SK-N-SH (cell line): ENCODE data around the gene ATP6V1C2. TPM values are rescaled to one million over a fixed set of nuclear protein-coding genes. Genes with fewer than 3 reads are reported as not detected.

Experiments used
- CTCF ChIA-PET: fragments of 300-600, 350-600 bp; formaldehyde crosslinking; extraction: SDS; loops from one replicate; lab custom pipeline; 2021; lab: Yijun Ruan, JAX
- POLR2A ChIA-PET: fragments of 350-600 bp; sonication (Branson Sonifier 250); formaldehyde crosslinking; extraction: SDS; loops from one replicate; lab custom pipeline; 2020; ENCODE audit warnings: antibody characterized with exemption, inconsistent platforms; lab: Yijun Ruan, JAX
- DNase-seq: peaks from one replicate; pipeline ENCODE4 v3.0.0; 2012
- H2AFZ ChIP-seq: fragments of 200-600 bp; sonication (generic); 2 replicates; pipeline ENCODE4 v1.8.1; 2016; ENCODE audit warnings: antibody characterized with exemption, mild to moderate bottlenecking, low read depth
- H3F3A ChIP-seq: fragments of 200-600 bp; sonication (generic); replicated peaks from 2 replicates; pipeline ENCODE3; 2016; ENCODE audit warnings: antibody characterized with exemption, mild to moderate bottlenecking; ENCODE audit not compliant: insufficient read depth
- H3K27ac ChIP-seq, 2 experiments: fragments of 200-500 bp in 1 of 2; fragments of 200-600 bp in 1 of 2; sonication (Bioruptor generic) in 1 of 2; sonication (generic), shearing (Covaris generic) in 1 of 2; 2 replicates each; pipeline versions ENCODE4 v1.5.1 to v1.6.1; 2014 to 2016; ENCODE audit warnings: low read depth in 2 of 2, inconsistent platforms in 1 of 2, low read length in 1 of 2, mild to moderate bottlenecking in 1 of 2, mixed read lengths in 1 of 2
- H3K27me3 ChIP-seq: fragments of 200-600 bp; sonication (generic), shearing (Covaris generic); 2 replicates; pipeline ENCODE4 v1.6.1; 2016; ENCODE audit warnings: mixed run types; ENCODE audit not compliant: insufficient read depth
- H3K36me3 ChIP-seq, 2 experiments: fragments of 200-500 bp in 1 of 2; fragments of 200-600 bp in 1 of 2; sonication (Bioruptor generic) in 1 of 2; sonication (generic) in 1 of 2; replicated peaks in 1 of 2; 2 replicates each; pipeline versions ENCODE3 to v1.5.1; 2014 to 2016; ENCODE audit warnings: low read length in 1 of 2, mild to moderate bottlenecking in 1 of 2; ENCODE audit not compliant: insufficient read depth in 2 of 2, control insufficient read depth in 1 of 2
- H3K4me1 ChIP-seq, 2 experiments: fragments of 200-500 bp in 1 of 2; fragments of 200-600 bp in 1 of 2; sonication (Bioruptor generic) in 1 of 2; sonication (generic), shearing (Covaris generic) in 1 of 2; 2 replicates each; pipeline versions ENCODE4 v1.5.1 to v1.6.1; 2014 to 2016; ENCODE audit warnings: low read depth in 1 of 2, low read length in 1 of 2, mixed run types in 1 of 2; ENCODE audit not compliant: insufficient read depth in 2 of 2, control insufficient read depth in 1 of 2
- H3K4me2 ChIP-seq: fragments of 200-600 bp; sonication (generic), shearing (Covaris generic); 2 replicates; pipeline ENCODE4 v1.6.1; 2017; ENCODE audit warnings: mixed run types
- H3K4me3 ChIP-seq, 2 experiments: fragments of 200-500 bp in 1 of 2; fragments of 200-600 bp in 1 of 2; sonication (Bioruptor generic) in 1 of 2; sonication (generic), shearing (Covaris generic) in 1 of 2; 2 replicates each; pipeline versions ENCODE4 v1.5.1 to v1.8.1; 2014 to 2016; ENCODE audit warnings: low read depth in 2 of 2, inconsistent platforms in 1 of 2, low read length in 1 of 2, mild to moderate bottlenecking in 1 of 2, mixed read lengths in 1 of 2, moderate library complexity in 1 of 2
- H3K79me2 ChIP-seq: fragments of 200-600 bp; sonication (generic); 2 replicates; pipeline ENCODE4 v1.8.1; 2017; ENCODE audit warnings: mild to moderate bottlenecking; ENCODE audit not compliant: insufficient read depth
- H3K9ac ChIP-seq: fragments of 200-600 bp; sonication (generic); 2 replicates; pipeline ENCODE4 v1.6.1; 2017; ENCODE audit warnings: mixed run types
- H3K9me2 ChIP-seq: fragments of 200-600 bp; sonication (generic); 2 replicates; pipeline ENCODE4 v1.6.1; 2017; ENCODE audit warnings: mixed run types
- H3K9me3 ChIP-seq: fragments of 200-600 bp; sonication (generic); 2 replicates; pipeline ENCODE4 v1.6.1; 2017; ENCODE audit warnings: mixed run types, mild to moderate bottlenecking, moderate library complexity
- H4K20me1 ChIP-seq: fragments of 200-600 bp; sonication (generic); 2 replicates; pipeline ENCODE4 v1.6.1; 2017; ENCODE audit warnings: mild to moderate bottlenecking, mixed run types; ENCODE audit not compliant: insufficient read depth
- CTCF ChIP-seq: fragments of 200-600 bp; sonication (generic); IDR thresholded peaks from 2 replicates; pipeline ENCODE4 v1.6.1; 2017; ENCODE audit warnings: antibody characterized with exemption, mild to moderate bottlenecking, moderate library complexity
- ELF1 ChIP-seq: IDR thresholded peaks from 2 replicates; pipeline ENCODE4 v1.4.0; 2012
- FOSL2 ChIP-seq: IDR thresholded peaks from 2 replicates; pipeline ENCODE4 v1.4.0; 2012; ENCODE audit warnings: low read depth, mild to moderate bottlenecking, moderate library complexity, borderline replicate concordance
- FOXJ3 ChIP-seq: sonication (generic); formaldehyde crosslinking; IDR thresholded peaks from 2 replicates; pipeline ENCODE4 v1.5.1; 2020; ENCODE audit warnings: mild to moderate bottlenecking, missing genetic modification reagents
- FOXM1 ChIP-seq: IDR thresholded peaks from 2 replicates; pipeline ENCODE4 v1.4.0; 2012; ENCODE audit warnings: low read depth, mild to moderate bottlenecking
- JUND ChIP-seq: IDR thresholded peaks from 2 replicates; pipeline ENCODE4 v1.4.0; 2012
- MAX ChIP-seq: IDR thresholded peaks from 2 replicates; pipeline ENCODE4 v1.4.0; 2012; ENCODE audit warnings: low read depth
- MXI1 ChIP-seq: IDR thresholded peaks from 2 replicates; pipeline ENCODE4 v1.6.1; 2012; ENCODE audit warnings: mild to moderate bottlenecking, low read depth, low read length, improper control_type of control experiment
- NFIC ChIP-seq: IDR thresholded peaks from 2 replicates; pipeline ENCODE4 v1.4.0; 2012; ENCODE audit warnings: borderline replicate concordance
- NRF1 ChIP-seq: IDR thresholded peaks from 2 replicates; pipeline ENCODE4 v1.6.1; 2012; ENCODE audit warnings: low read depth, mild to moderate bottlenecking, low read length
- PBX3 ChIP-seq: IDR thresholded peaks from 2 replicates; pipeline ENCODE4; 2012
- POLR2AphosphoS5 ChIP-seq: IDR thresholded peaks from 2 replicates; pipeline ENCODE4 v1.6.1; 2012; ENCODE audit warnings: low read depth, low read length
- RXRA ChIP-seq: IDR thresholded peaks from 2 replicates; pipeline ENCODE4 v1.4.0; 2012; ENCODE audit warnings: low read depth, mild to moderate bottlenecking, borderline replicate concordance
- SIN3A ChIP-seq: IDR thresholded peaks from 2 replicates; pipeline ENCODE4 v1.6.1; 2012; ENCODE audit warnings: low read depth, mild to moderate bottlenecking, low read length, moderate library complexity, borderline replicate concordance
- SMC3 ChIP-seq: IDR thresholded peaks from 2 replicates; pipeline ENCODE4 v1.6.1; 2012; ENCODE audit warnings: low read depth, low read length, improper control_type of control experiment
- TAF1 ChIP-seq: IDR thresholded peaks from 2 replicates; pipeline ENCODE4 v1.6.1; 2012; ENCODE audit warnings: low read depth, mild to moderate bottlenecking, low read length, moderate library complexity, borderline replicate concordance
- TCF12 ChIP-seq: IDR thresholded peaks from 2 replicates; pipeline ENCODE4 v1.4.0; 2012
- TEAD4 ChIP-seq: IDR thresholded peaks from 2 replicates; pipeline ENCODE4 v1.4.0; 2012; ENCODE audit warnings: mild to moderate bottlenecking, borderline replicate concordance; ENCODE audit not compliant: insufficient read depth
- ZBTB33 ChIP-seq: IDR thresholded peaks from 2 replicates; pipeline ENCODE4 v1.4.0; 2012; ENCODE audit warnings: low read depth, borderline replicate concordance
- WGBS: methylation state at CpG from one replicate; pipeline ENCODE4 v1.1.6; 2017; ENCODE audit warnings: low lambda C conversion rate; 5-methylcytosine and 5-hydroxymethylcytosine counted together
- polyA plus RNA-seq, 3 experiments: library from polyadenylated mRNA; depleted of rRNA; stranded (reverse); fragments of >200 nt; gene quantifications; 2 replicates each; pipeline ENCODE4 v1.2.3, GENCODE V29; 2012

Gene ATP6V1C2
- polyA plus RNA-seq, 1 of the 3 experiments (the other 2 are of a cell fraction) = 0.12 TPM

- no peaks in the 10 kb centered on the region for H3K9me3 ChIP-seq
- CTCF ChIA-PET = no interaction called here
- H3K9ac ChIP-seq = no peak overlapping the region
- no peaks in the 10 kb centered on the region for H3K79me2 ChIP-seq
- no peak for DNase-seq
- no peaks in the 10 kb centered on the region for H3F3A ChIP-seq
- H3K4me1 ChIP-seq = no peaks in the 10 kb centered on the region
- H3K9me2 ChIP-seq = no peaks in the 10 kb centered on the region
- H3K4me3 ChIP-seq = no peak overlapping the region
- H3K4me2 ChIP-seq = no peak overlapping the region
- no peaks in the 10 kb centered on the region; the same call in 1 of the 2 replicates for H3K27me3 ChIP-seq
- H2AFZ ChIP-seq = no peak overlapping the region
- TF ChIP-seq NFIC = no peak
- no peak for TF ChIP-seq MAX
- TF ChIP-seq MXI1 = no peak
- TF ChIP-seq POLR2AphosphoS5 = no peak
- TF ChIP-seq FOSL2 = no peak
- no peak for TF ChIP-seq ELF1
- TF ChIP-seq NRF1 = no peak
- TF ChIP-seq CTCF = no peak
- TF ChIP-seq RXRA = no peak
- no peak for TF ChIP-seq FOXM1
- TF ChIP-seq TCF12 = no peak
- TF ChIP-seq SIN3A = no peak
- no peak for TF ChIP-seq TEAD4
- no peak for TF ChIP-seq TAF1
- no peak for TF ChIP-seq JUND
- TF ChIP-seq PBX3 = no peak
- TF ChIP-seq ZBTB33 = no peak
- no peak for TF ChIP-seq SMC3
- no peak for TF ChIP-seq FOXJ3
- no peak overlapping the region for H3K27ac ChIP-seq
- no peaks in the 10 kb centered on the region for H4K20me1 ChIP-seq
- no peaks in the 10 kb centered on the region for H3K36me3 ChIP-seq
- WGBS = 64% methylated on average over 8 of the region's 11 CpGs
- POLR2A ChIA-PET = no interaction called here
Observed at GRCh38 chr2:10742666-10743065, 21.2 kb downstream of the ATP6V1C2 start.
